ENCODE data around the gene MFN2. TPM values are rescaled to one million over a fixed set of nuclear protein-coding genes. Genes with fewer than 3 reads are reported as not detected.

Gene MFN2
- total and polyA plus RNA-seq, 9 of the 15 experiments (the other 6 are each of a cell fraction or from before 2014, with no cell fraction given), result 10.5 to 158 (median 87.1) TPM

GRCh38 chr1:11979851-11980675, at the start of gene MFN2 (continued):
- no peak for TF ChIP-seq HEY1 (CRISPR knock-in tag; IDR thresholded peaks at IDR 0.05; ENCODE audit: borderline replicate concordance)
- TF ChIP-seq PHF21A (IDR thresholded peaks at IDR 0.05; ENCODE audit: borderline replicate concordance, low read depth), result peak; percentile 76; the same call in 1 of the 2 replicates
- TF ChIP-seq TCF7L2 (IDR thresholded peaks at IDR 0.05; ENCODE audit: low read depth, low read length), result no peak
- TF ChIP-seq RFX7 (CRISPR knock-in tag; IDR thresholded peaks at IDR 0.05), result no peak
- no peak for TF ChIP-seq TEAD2 (tag; IDR thresholded peaks at IDR 0.05)
- TF ChIP-seq ZBTB12 (CRISPR knock-in tag; IDR thresholded peaks at IDR 0.05), result peak; percentile 99
- TF ChIP-seq CBFA2T3 (IDR thresholded peaks at IDR 0.05), result peak; percentile 35; the same call in 1 of the 2 replicates
- no peak for TF ChIP-seq USF2 (CRISPR knock-in tag; IDR thresholded peaks at IDR 0.05)
- TF ChIP-seq OTX1 (CRISPR knock-in tag; IDR thresholded peaks at IDR 0.05), result peak; percentile 34; the same call in 1 of the 2 replicates
- no peak for TF ChIP-seq ZNF174 (CRISPR knock-in tag; IDR thresholded peaks at IDR 0.05)
- no peak for TF ChIP-seq GATA2 (CRISPR knock-in tag; IDR thresholded peaks at IDR 0.05)
- TF ChIP-seq ZNF354B (CRISPR knock-in tag; IDR thresholded peaks at IDR 0.05), result no peak
- TF ChIP-seq SMARCA5 (IDR thresholded peaks at IDR 0.05), result no peak
- TF ChIP-seq NR0B1 (IDR thresholded peaks at IDR 0.05; ENCODE audit: partially characterized antibody), result no peak
- TF ChIP-seq RBM22 (IDR thresholded peaks at IDR 0.05; ENCODE audit: low read depth, low read length, poor library complexity, severe bottlenecking), result peak; percentile 30
- no peak for TF ChIP-seq THAP12 (CRISPR knock-in tag; IDR thresholded peaks at IDR 0.05)
- TF ChIP-seq ZNF639 (CRISPR knock-in tag; conservative IDR thresholded peaks at IDR 0.05 in 1 of 2, IDR thresholded peaks at IDR 0.05 in 1 of 2), result peak in 1 of 2 experiments; percentile 62; a peak in 1 of 4 replicates
- 0 out of 2 replicates have a peak, but pooled peaks have one; percentile 14 for TF ChIP-seq TARDBP (IDR thresholded peaks at IDR 0.05)
- peak; percentile 99 for TF ChIP-seq CREM (IDR thresholded peaks at IDR 0.05; ENCODE audit: low read depth)
- no peak for TF ChIP-seq PCBP2 (IDR thresholded peaks at IDR 0.05; ENCODE audit: low read depth, low read length, poor library complexity, severe bottlenecking)
- TF ChIP-seq WHSC1 (IDR thresholded peaks at IDR 0.05; ENCODE audit: low read length), result no peak
- no peak for TF ChIP-seq COPS2 (conservative IDR thresholded peaks at IDR 0.05)
